ENCODE measurements around the gene MSI2.

The MSI2 gene

DNA sequence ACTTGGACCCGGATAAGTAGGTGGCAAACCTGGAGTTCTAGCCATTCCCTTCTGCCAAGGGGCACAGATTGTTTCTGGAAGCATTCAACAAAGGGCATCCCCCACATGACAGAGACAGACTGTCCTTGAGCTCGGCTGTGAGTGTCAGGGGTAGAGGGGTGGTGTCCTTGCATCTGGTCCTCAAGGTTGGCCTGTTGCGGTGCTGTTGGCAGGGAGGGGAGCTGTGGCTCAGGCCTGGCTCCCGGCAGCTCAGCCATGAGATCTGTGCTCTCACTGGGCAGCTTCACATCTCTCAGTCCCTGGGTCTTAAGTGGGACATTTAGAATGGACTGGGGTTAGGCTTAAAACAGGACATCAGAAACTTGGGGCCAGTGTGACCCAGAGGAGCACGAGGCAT is 468.4 kb downstream of the MSI2 start:
- no peak for DNase-seq (ENCODE audit: low read depth in 3 of 3, low spot score in 1 of 3)

DNA sequence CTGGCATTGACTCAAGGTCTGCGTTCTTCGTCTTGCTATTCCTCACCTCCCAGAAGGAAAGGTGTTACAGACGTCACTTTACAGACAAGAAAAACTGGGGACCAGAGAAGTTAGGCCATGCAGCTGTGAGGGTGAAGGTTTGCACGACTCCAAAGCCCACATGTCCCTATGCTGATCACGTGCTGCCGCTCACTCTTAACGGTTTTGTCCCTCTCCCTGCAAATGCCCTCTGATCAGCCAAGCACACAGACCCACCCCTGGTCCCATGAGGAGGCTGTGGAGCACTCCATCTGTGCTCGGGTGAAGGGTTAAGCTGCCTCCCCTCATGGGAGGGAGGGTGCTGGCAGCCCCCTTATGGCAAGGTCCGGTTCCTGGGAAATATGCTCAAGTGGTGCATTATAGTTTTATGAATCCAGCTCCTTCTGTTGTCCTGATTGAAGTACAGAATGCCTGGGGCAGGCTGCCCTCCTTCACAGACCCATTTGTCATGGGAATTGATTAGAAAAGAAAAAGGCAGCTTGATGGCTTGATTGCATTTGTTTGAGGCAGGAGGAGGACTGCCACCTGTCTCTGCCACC is 470.0 kb downstream of the MSI2 start:
- no peak for DNase-seq (ENCODE audit: low read depth in 3 of 3, low spot score in 1 of 3)

DNA sequence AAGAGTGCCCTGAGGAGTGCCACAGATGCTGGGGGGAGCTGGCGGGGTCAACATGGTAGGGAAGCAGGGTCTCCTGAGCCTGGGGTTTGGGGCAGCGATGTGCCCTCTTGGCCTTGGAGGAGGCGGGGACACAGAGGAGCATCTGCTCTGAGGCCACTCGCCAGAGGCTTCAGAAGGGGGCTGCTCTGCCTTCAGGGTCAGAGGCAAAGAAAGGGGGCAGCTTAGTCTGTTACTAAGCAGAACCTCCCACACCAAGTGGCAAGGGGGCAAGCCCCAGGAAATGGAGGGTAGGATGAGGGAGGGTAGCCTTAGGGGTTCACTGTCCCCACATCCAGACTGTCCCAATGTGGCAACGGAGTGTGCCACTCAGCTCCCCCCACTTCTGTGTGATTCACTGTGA is 470.5 kb downstream of the MSI2 start:
- DNase-seq (ENCODE audit: low read depth in 3 of 3, low spot score in 1 of 3): no peak

DNA sequence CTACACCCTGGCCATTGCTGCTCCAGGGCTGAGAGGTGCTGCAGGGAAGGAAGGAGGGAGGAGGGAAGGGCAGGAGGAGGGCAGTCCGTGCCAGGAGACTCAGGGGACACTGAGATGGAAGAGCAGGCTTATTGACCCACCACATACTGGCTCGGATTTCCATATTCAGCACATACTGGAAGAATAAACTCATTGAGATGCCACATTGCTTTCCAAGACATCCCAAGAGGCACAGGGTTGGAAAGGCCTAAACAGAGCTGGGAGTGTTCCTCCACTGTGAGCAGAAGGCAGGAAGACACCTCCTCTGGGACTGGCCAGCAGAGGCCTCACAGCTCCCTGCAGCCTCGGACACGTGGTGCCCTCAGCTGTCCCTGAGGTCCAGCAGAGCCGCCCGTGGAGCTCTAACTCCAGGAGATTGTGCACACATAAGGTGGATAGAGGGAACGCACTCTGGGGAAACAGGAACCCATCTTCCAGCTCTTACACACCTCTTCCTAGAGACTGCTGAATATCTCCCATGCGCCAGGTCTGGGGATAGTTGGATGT is 471.4 kb downstream of the MSI2 start:
- no peak for DNase-seq (ENCODE audit: low read depth in 3 of 3, low spot score in 1 of 3)

DNA sequence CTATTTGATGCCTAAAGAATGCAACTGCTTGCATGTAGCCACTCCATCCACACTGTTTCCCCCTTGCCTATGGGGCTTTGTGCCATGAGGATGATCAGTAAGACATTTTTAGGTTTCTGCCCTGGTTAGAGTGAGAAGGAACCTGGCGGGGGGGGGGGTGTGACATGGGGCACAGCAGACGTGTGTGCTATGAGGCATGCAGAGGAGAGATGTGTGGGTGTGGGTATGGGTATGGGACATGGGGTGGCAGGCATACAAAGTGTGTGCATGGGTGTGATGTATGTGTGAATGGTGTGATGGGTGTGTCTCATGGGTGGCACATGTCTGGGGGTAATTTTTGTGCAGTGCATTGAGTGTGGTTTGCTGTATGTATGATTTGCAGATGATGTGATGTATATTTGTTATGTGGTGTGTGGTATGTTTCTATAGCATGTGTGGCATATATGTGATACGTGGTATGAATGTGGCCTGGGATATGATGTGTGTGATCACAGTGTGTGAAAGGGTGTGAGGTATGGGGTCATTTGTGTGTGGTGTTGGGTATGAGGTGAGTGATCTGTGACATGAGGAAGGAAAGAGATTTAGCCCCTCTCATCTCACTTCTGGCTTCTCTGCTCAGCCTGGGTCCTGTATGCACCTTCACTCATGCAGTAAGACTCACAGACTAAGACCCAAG is 473.8 kb downstream of the MSI2 start:
- no peak for DNase-seq (ENCODE audit: low read depth in 3 of 3, low spot score in 1 of 3)

DNA sequence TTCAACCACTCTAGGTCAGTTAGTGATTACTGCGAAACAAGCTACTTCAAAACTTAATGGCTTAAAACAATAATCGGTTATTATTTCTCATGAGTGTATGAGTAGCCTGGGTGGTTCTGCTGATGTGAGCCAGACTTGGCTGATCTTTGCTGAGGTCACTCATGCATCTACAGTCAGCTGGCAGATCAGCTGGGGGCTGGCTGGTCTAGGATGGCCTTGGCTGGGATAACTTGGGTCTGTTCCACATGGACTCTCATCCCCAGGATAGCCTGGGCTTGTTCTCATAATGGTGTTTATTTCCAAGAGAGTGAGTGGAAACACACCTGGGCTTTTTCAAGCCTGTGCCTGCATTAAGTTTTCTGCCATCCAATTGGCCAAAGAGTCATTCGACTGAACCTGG is 475.7 kb downstream of the MSI2 start:
- no peak for DNase-seq (ENCODE audit: low read depth in 3 of 3, low spot score in 1 of 3)

DNA sequence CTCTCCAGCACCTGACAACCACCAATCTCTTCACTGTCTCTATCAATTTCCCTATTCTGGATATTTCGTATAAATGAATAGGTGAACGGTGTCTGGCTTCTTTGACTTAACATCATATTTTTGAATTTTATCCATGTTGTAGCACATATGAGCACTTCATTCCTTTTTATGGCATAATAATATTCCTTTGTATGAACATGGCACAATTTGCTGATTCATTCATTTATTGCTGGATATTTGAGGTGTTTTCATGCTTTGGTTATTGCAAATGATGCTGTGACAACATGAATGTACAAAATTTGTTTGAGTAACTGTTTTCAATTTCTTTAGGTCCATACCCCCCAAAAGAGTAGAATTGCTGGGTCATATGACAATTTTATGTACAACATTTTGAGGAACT is 476.8 kb downstream of the MSI2 start:
- DNase-seq (ENCODE audit: low read depth in 3 of 3, low spot score in 1 of 3): no peak

All from stimulated activated CD4-positive, alpha-beta T cell treated with anti-CD3 and anti-CD28 coated beads, TNF-alpha, amount 100 ng/mL, for 1 hour (primary cell).